ENCODE measurements around the gene CFAP299. TPM values are rescaled to one million over a fixed set of nuclear protein-coding genes. Genes with fewer than 3 reads are reported as not detected.

CFAP299 gene
- polyA plus RNA-seq, 2 of the 4 experiments (the other 2 are of a cell fraction) = not detected

DNA sequence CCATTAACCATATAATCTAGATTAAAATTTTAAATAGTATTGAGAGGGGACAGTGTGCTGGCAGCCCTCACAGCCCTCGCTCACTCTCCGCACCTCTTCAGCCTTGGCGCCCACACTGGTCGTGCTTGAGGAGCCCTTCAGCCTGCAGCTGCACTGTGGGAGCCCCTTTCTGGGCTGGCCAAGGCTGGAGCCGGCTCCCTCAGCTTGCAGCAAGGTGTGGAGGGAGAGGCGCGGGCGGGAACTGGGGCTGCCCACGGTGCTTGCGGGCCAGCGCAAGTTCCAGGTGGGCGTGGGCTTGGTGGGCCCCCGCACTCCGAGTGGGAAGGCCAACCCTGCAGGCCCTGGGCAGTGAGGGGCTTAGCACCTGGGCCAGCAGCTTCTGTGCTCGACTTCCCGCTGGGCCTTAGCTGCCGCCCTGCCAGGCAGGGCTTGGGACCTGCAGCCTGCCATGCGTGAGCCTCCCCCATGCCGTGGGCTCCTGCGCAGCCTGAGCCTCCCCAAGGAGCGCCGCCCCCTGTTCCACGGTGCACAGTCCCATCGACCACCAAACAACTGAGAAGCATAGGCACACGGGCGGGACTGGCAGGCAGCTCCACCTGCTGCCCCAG is 32.8 kb upstream of the CFAP299 start:
- ATAC-seq (no peak), DNase-seq (ENCODE audit: low read depth in 1 of 2, low spot score in 1 of 2) (no peak), FAIRE-seq (no peak)
- Histone ChIP-seq H3K9me3 (no peaks in the 10 kb centered on the region), H3K27ac (no peak overlapping the region), H3K4me3 (no peak overlapping the region), H3K4me2 (no peak overlapping the region), H3K4me1 (no peaks in the 10 kb centered on the region)
- CTCF ChIA-PET = interaction anchor here (0.8 kb wide), 1 partner anchor 26 kb away, joined by 4 read pairs; no protein-coding TSS in a partner anchor
- TF ChIP-seq, protein P1, sequence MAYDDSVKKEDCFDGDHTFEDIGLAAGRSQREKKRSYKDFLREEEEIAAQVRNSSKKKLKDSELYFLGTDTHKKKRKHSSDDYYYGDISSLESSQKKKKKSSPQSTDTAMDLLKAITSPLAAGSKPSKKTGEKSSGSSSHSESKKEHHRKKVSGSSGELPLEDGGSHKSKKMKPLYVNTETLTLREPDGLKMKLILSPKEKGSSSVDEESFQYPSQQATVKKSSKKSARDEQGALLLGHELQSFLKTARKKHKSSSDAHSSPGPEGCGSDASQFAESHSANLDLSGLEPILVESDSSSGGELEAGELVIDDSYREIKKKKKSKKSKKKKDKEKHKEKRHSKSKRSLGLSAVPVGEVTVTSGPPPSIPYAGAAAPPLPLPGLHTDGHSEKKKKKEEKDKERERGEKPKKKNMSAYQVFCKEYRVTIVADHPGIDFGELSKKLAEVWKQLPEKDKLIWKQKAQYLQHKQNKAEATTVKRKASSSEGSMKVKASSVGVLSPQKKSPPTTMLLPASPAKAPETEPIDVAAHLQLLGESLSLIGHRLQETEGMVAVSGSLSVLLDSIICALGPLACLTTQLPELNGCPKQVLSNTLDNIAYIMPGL (CRISPR knock-in tag; IDR thresholded peaks at IDR 0.05; ENCODE audit: borderline replicate concordance) = no peak
- whole genome bisulfite sequencing (ENCODE audit: missing lambda C conversion rate) = 77% methylated on average over 12 of the region's 26 CpGs
- POLR2A ChIA-PET = no interaction called here

DNA sequence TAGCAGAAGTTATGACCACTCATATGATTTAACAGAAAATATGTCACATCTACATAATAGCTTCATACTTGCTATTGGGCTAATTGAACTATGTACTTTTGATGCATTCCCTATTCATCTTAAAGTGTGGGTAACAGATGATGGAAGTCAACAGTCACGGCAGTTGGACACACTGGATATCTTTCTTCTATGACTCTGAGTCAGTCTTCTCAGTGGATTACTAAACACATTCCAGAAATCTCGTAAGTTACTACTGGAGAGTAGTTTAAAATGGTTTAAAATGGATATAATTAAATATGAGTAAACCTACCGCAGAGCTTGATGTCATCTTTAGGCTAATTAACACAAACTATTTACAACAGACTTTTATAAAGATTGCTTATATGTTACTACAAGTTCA is 30.1 kb upstream of the CFAP299 start:
- DNase-seq (ENCODE audit: low read depth in 1 of 2, low spot score in 1 of 2) = no peak
- Histone ChIP-seq H3K4me3 (no peak overlapping the region), H3K9me3 (no peaks in the 10 kb centered on the region), H3K4me1 (no peaks in the 10 kb centered on the region), H3K4me2 (no peak overlapping the region), H3K27ac (no peak overlapping the region)
- no peak for FAIRE-seq
- TF ChIP-seq KDM1A (IDR thresholded peaks at IDR 0.05; ENCODE audit: low read depth) (no peak), ZFP36 (IDR thresholded peaks at IDR 0.05; ENCODE audit: borderline replicate concordance, partially characterized antibody) (no peak), SREBF2 (IDR thresholded peaks at IDR 0.05) (no peak), EHF (CRISPR knock-in tag; IDR thresholded peaks at IDR 0.05) (no peak), MAZ (IDR thresholded peaks at IDR 0.05; ENCODE audit: borderline replicate concordance, low read depth, low read length) (no peak), FOSL2 (IDR thresholded peaks at IDR 0.05) (no peak), FOSL2 (CRISPR knock-in tag; IDR thresholded peaks at IDR 0.05) (no peak), JUN (IDR thresholded peaks at IDR 0.05) (no peak), POLR2A (IDR thresholded peaks at IDR 0.05; ENCODE audit: low read length) (no peak), RNF2 (IDR thresholded peaks at IDR 0.05; ENCODE audit: borderline replicate concordance, low read depth) (no peak), CBX8 (IDR thresholded peaks at IDR 0.05) (no peak), HDAC2 (IDR thresholded peaks at IDR 0.05) (no peak), GATA3 (IDR thresholded peaks at IDR 0.05; ENCODE audit: borderline replicate concordance) (no peak), ESRRA (IDR thresholded peaks at IDR 0.05; ENCODE audit: borderline replicate concordance, low read length) (no peak), TP53 (CRISPR knock-in tag; IDR thresholded peaks at IDR 0.05) (no peak), HOXB5 (CRISPR knock-in tag; IDR thresholded peaks at IDR 0.05) (no peak)
- TF ChIP-seq, protein P2, sequence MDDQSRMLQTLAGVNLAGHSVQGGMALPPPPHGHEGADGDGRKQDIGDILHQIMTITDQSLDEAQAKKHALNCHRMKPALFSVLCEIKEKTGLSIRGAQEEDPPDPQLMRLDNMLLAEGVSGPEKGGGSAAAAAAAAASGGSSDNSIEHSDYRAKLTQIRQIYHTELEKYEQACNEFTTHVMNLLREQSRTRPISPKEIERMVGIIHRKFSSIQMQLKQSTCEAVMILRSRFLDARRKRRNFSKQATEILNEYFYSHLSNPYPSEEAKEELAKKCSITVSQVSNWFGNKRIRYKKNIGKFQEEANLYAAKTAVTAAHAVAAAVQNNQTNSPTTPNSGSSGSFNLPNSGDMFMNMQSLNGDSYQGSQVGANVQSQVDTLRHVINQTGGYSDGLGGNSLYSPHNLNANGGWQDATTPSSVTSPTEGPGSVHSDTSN (IDR thresholded peaks at IDR 0.05) = no peak
- TF ChIP-seq, protein P3, sequence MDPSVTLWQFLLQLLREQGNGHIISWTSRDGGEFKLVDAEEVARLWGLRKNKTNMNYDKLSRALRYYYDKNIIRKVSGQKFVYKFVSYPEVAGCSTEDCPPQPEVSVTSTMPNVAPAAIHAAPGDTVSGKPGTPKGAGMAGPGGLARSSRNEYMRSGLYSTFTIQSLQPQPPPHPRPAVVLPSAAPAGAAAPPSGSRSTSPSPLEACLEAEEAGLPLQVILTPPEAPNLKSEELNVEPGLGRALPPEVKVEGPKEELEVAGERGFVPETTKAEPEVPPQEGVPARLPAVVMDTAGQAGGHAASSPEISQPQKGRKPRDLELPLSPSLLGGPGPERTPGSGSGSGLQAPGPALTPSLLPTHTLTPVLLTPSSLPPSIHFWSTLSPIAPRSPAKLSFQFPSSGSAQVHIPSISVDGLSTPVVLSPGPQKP (IDR thresholded peaks at IDR 0.05; ENCODE audit: low read depth, low read length) = no peak
- TF ChIP-seq, protein P4, sequence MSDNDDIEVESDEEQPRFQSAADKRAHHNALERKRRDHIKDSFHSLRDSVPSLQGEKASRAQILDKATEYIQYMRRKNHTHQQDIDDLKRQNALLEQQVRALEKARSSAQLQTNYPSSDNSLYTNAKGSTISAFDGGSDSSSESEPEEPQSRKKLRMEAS (IDR thresholded peaks at IDR 0.05) = no peak
- 32% methylated on average over 3 of the region's 3 CpGs for WGBS (ENCODE audit: missing lambda C conversion rate)
- CTCF ChIA-PET = interaction anchor here (0.6 kb wide), 1 partner anchor 9 kb away, joined by 3 read pairs; no protein-coding TSS in a partner anchor
- no peak for ATAC-seq
- POLR2A ChIA-PET = no interaction called here

DNA sequence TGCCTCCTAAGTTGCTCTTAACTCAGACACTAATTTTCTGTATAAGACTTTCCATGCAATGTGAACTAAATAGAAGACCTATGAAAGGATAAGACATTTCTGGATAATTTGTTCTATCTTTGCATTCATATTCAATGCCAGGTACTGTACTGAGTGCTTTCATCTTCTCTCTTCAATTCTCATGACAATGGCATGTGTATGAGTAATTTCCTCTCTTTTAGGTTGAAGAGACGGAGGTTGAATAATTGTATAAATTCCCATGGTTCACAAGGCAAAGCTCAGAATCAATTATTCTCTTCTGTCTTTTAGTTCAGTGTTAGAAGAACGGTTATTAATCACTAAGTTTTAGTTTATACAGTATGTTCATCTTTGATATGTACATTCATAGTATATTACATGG is 29.3 kb upstream of the CFAP299 start:
- Histone ChIP-seq H3K9me3 (no peaks in the 10 kb centered on the region), H3K27ac (no peak overlapping the region), H3K4me2 (no peak overlapping the region), H3K4me3 (no peak overlapping the region), H3K4me1 (no peaks in the 10 kb centered on the region)
- WGBS (ENCODE audit: missing lambda C conversion rate) = 36% methylated on average over 2 of the region's 2 CpGs
- DNase-seq (ENCODE audit: low read depth in 1 of 2, low spot score in 1 of 2) (no peak), FAIRE-seq (no peak), ATAC-seq (no peak)
- POLR2A ChIA-PET = no interaction called here
- CTCF ChIA-PET = interaction anchor here (0.6 kb wide), 1 partner anchor 8 kb away, joined by 3 read pairs; no protein-coding TSS in a partner anchor
- TF ChIP-seq HEYL (CRISPR knock-in tag; IDR thresholded peaks at IDR 0.05) (no peak), POLR2A (IDR thresholded peaks at IDR 0.05; ENCODE audit: low read length) (no peak), EP300 (IDR thresholded peaks at IDR 0.05) (no peak), RNF2 (IDR thresholded peaks at IDR 0.05; ENCODE audit: borderline replicate concordance, low read depth) (no peak), NR3C1 (IDR thresholded peaks at IDR 0.05) (no peak), RCOR1 (IDR thresholded peaks at IDR 0.05; ENCODE audit: low read depth, low read length) (no peak)
- TF ChIP-seq, protein P3 (IDR thresholded peaks at IDR 0.05; ENCODE audit: low read depth, low read length) = no peak

All from A549 (cell line).